SK-N-SH (cell line): Measurements from ENCODE around the gene BTK. TPM values are rescaled to one million over a fixed set of nuclear protein-coding genes. Genes with fewer than 3 reads are reported as not detected.

ENCODE experiments used
- CTCF ChIA-PET: fragments of 300-600, 350-600 bp; formaldehyde crosslinking; extraction: SDS; loops from one replicate; lab custom pipeline; 2021; lab: Yijun Ruan, JAX
- POLR2A ChIA-PET: fragments of 350-600 bp; sonication (Branson Sonifier 250); formaldehyde crosslinking; extraction: SDS; loops from one replicate; lab custom pipeline; 2020; ENCODE audit warnings: antibody characterized with exemption, inconsistent platforms; lab: Yijun Ruan, JAX
- DNase-seq: peaks from one replicate; pipeline ENCODE4 v3.0.0; 2012
- H2AFZ ChIP-seq: fragments of 200-600 bp; sonication (generic); 2 replicates; pipeline ENCODE4 v1.8.1; 2016; ENCODE audit warnings: antibody characterized with exemption, mild to moderate bottlenecking, low read depth
- H3F3A ChIP-seq: fragments of 200-600 bp; sonication (generic); replicated peaks from 2 replicates; pipeline ENCODE3; 2016; ENCODE audit warnings: antibody characterized with exemption, mild to moderate bottlenecking; ENCODE audit not compliant: insufficient read depth
- H3K27ac ChIP-seq, 2 experiments: fragments of 200-500 bp in 1 of 2; fragments of 200-600 bp in 1 of 2; sonication (Bioruptor generic) in 1 of 2; sonication (generic), shearing (Covaris generic) in 1 of 2; 2 replicates each; pipeline versions ENCODE4 v1.5.1 to v1.6.1; 2014 to 2016; ENCODE audit warnings: low read depth in 2 of 2, inconsistent platforms in 1 of 2, low read length in 1 of 2, mild to moderate bottlenecking in 1 of 2, mixed read lengths in 1 of 2
- H3K27me3 ChIP-seq: fragments of 200-600 bp; sonication (generic), shearing (Covaris generic); 2 replicates; pipeline ENCODE4 v1.6.1; 2016; ENCODE audit warnings: mixed run types; ENCODE audit not compliant: insufficient read depth
- H3K36me3 ChIP-seq, 2 experiments: fragments of 200-500 bp in 1 of 2; fragments of 200-600 bp in 1 of 2; sonication (Bioruptor generic) in 1 of 2; sonication (generic) in 1 of 2; replicated peaks in 1 of 2; 2 replicates each; pipeline versions ENCODE3 to v1.5.1; 2014 to 2016; ENCODE audit warnings: low read length in 1 of 2, mild to moderate bottlenecking in 1 of 2; ENCODE audit not compliant: insufficient read depth in 2 of 2, control insufficient read depth in 1 of 2
- H3K4me1 ChIP-seq, 2 experiments: fragments of 200-500 bp in 1 of 2; fragments of 200-600 bp in 1 of 2; sonication (Bioruptor generic) in 1 of 2; sonication (generic), shearing (Covaris generic) in 1 of 2; 2 replicates each; pipeline versions ENCODE4 v1.5.1 to v1.6.1; 2014 to 2016; ENCODE audit warnings: low read depth in 1 of 2, low read length in 1 of 2, mixed run types in 1 of 2; ENCODE audit not compliant: insufficient read depth in 2 of 2, control insufficient read depth in 1 of 2
- H3K4me2 ChIP-seq: fragments of 200-600 bp; sonication (generic), shearing (Covaris generic); 2 replicates; pipeline ENCODE4 v1.6.1; 2017; ENCODE audit warnings: mixed run types
- H3K4me3 ChIP-seq, 2 experiments: fragments of 200-500 bp in 1 of 2; fragments of 200-600 bp in 1 of 2; sonication (Bioruptor generic) in 1 of 2; sonication (generic), shearing (Covaris generic) in 1 of 2; 2 replicates each; pipeline versions ENCODE4 v1.5.1 to v1.8.1; 2014 to 2016; ENCODE audit warnings: low read depth in 2 of 2, inconsistent platforms in 1 of 2, low read length in 1 of 2, mild to moderate bottlenecking in 1 of 2, mixed read lengths in 1 of 2, moderate library complexity in 1 of 2
- H3K79me2 ChIP-seq: fragments of 200-600 bp; sonication (generic); 2 replicates; pipeline ENCODE4 v1.8.1; 2017; ENCODE audit warnings: mild to moderate bottlenecking; ENCODE audit not compliant: insufficient read depth
- H3K9ac ChIP-seq: fragments of 200-600 bp; sonication (generic); 2 replicates; pipeline ENCODE4 v1.6.1; 2017; ENCODE audit warnings: mixed run types
- H3K9me2 ChIP-seq: fragments of 200-600 bp; sonication (generic); 2 replicates; pipeline ENCODE4 v1.6.1; 2017; ENCODE audit warnings: mixed run types
- H3K9me3 ChIP-seq: fragments of 200-600 bp; sonication (generic); 2 replicates; pipeline ENCODE4 v1.6.1; 2017; ENCODE audit warnings: mixed run types, mild to moderate bottlenecking, moderate library complexity
- H4K20me1 ChIP-seq: fragments of 200-600 bp; sonication (generic); 2 replicates; pipeline ENCODE4 v1.6.1; 2017; ENCODE audit warnings: mild to moderate bottlenecking, mixed run types; ENCODE audit not compliant: insufficient read depth
- CHD2 ChIP-seq: fragments of 150-350 bp; IDR thresholded peaks from 2 replicates; pipeline ENCODE4 v1.6.1; 2018; ENCODE audit warnings: low read length; ENCODE audit not compliant: partially characterized antibody
- CTCF ChIP-seq: fragments of 200-600 bp; sonication (generic); IDR thresholded peaks from 2 replicates; pipeline ENCODE4 v1.6.1; 2017; ENCODE audit warnings: antibody characterized with exemption, mild to moderate bottlenecking, moderate library complexity
- EP300 ChIP-seq, 2 experiments: IDR thresholded peaks; 2 replicates each; pipeline versions ENCODE4 v1.4.0 to v1.6.1; 2012; ENCODE audit warnings: borderline replicate concordance in 1 of 2, low read depth in 1 of 2, low read length in 1 of 2
- FOSL2 ChIP-seq: IDR thresholded peaks from 2 replicates; pipeline ENCODE4 v1.4.0; 2012; ENCODE audit warnings: low read depth, mild to moderate bottlenecking, moderate library complexity, borderline replicate concordance
- FOXJ3 ChIP-seq: sonication (generic); formaldehyde crosslinking; IDR thresholded peaks from 2 replicates; pipeline ENCODE4 v1.5.1; 2020; ENCODE audit warnings: mild to moderate bottlenecking, missing genetic modification reagents
- MEF2A ChIP-seq: IDR thresholded peaks from 2 replicates; pipeline ENCODE4 v1.4.0; 2012; ENCODE audit warnings: low read depth, borderline replicate concordance
- MXI1 ChIP-seq: IDR thresholded peaks from 2 replicates; pipeline ENCODE4 v1.6.1; 2012; ENCODE audit warnings: mild to moderate bottlenecking, low read depth, low read length, improper control_type of control experiment
- NRF1 ChIP-seq: IDR thresholded peaks from 2 replicates; pipeline ENCODE4 v1.6.1; 2012; ENCODE audit warnings: low read depth, mild to moderate bottlenecking, low read length
- PBX3 ChIP-seq: IDR thresholded peaks from 2 replicates; pipeline ENCODE4; 2012
- RAD21 ChIP-seq: IDR thresholded peaks from 2 replicates; pipeline ENCODE4 v1.6.1; 2012; ENCODE audit warnings: mild to moderate bottlenecking, low read length
- RFX5 ChIP-seq: IDR thresholded peaks from 2 replicates; pipeline ENCODE4 v1.6.1; 2012; ENCODE audit warnings: mild to moderate bottlenecking, improper control_type of control experiment, low read length
- SMC3 ChIP-seq: IDR thresholded peaks from 2 replicates; pipeline ENCODE4 v1.6.1; 2012; ENCODE audit warnings: low read depth, low read length, improper control_type of control experiment
- TAF1 ChIP-seq: IDR thresholded peaks from 2 replicates; pipeline ENCODE4 v1.6.1; 2012; ENCODE audit warnings: low read depth, mild to moderate bottlenecking, low read length, moderate library complexity, borderline replicate concordance
- USF1 ChIP-seq: IDR thresholded peaks from 2 replicates; pipeline ENCODE4 v1.4.0; 2012; ENCODE audit warnings: low read depth, borderline replicate concordance
- YY1 ChIP-seq: IDR thresholded peaks from 2 replicates; pipeline ENCODE4 v1.4.0; 2012; ENCODE audit warnings: low read depth, mild to moderate bottlenecking
- WGBS: methylation state at CpG from one replicate; pipeline ENCODE4 v1.1.6; 2017; ENCODE audit warnings: low lambda C conversion rate; 5-methylcytosine and 5-hydroxymethylcytosine counted together
- polyA plus RNA-seq, 3 experiments: library from polyadenylated mRNA; depleted of rRNA; stranded (reverse); fragments of >200 nt; gene quantifications; 2 replicates each; pipeline ENCODE4 v1.2.3, GENCODE V29; 2012
- TF ChIP-seq, protein P1 (sequence below): IDR thresholded peaks from 2 replicates; pipeline ENCODE4 v1.6.1; 2012; ENCODE audit warnings: mild to moderate bottlenecking, low read depth, low read length, moderate library complexity
- TF ChIP-seq, protein P2 (sequence below): fragments of 150-350 bp; IDR thresholded peaks from 2 replicates; pipeline ENCODE4 v1.6.1; 2017; ENCODE audit warnings: antibody characterized with exemption, low read length, low read depth, borderline replicate concordance

Gene BTK
- polyA plus RNA-seq, 1 of the 3 experiments (the other 2 are of a cell fraction): not detected

DNA sequence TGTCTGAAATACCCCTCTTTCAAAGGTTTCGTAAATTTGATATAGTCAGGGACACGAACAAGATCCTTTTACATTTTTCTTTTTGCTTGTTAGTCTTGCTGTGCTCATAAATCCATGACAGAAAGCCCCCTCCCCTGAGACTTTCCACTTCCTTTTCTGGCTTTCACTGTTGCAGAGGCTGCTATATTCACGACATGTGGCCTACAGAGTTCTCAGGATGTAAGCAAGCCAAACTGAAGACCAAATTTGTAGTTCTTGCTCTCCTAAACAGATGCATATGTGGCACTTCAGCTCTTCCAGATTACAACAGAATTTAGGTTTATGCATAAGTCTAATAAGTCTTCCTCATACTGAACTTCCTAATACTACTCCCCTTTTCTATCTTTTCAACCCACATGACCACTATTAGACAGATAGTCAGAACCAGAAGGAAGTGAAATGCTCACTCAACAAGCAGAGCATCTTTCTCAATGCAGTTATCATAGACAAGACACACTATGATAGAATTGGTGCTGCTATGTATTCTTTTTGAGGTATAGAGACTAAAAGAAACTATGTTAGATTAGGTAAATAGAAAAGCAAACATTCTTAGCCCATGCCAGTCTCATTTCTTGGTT lies 15.0 kb downstream of the BTK start (continued):
- TF ChIP-seq PBX3 (no peak), RFX5 (no peak), CHD2 (no peak)

DNA sequence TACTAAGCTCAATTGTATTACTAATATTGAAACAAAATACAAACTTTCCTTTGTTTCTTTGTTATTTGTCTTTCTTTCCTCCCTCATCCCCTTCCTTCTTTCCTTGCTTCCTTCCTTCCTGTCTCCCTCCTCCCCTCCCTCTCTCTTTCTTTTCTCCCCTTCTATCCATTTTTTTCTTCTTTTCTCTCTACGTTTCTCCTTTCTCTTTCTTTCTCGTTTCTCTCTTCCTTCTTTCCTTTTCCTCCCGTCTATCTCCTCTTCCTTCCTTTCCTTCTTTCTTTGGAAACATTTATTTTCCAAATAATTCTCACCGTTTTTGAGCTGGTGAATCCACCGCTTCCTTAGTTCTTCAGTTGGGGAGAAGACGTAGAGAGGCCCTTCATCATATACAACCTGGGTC lies 16.3 kb downstream of the BTK start:
- Histone ChIP-seq H3K4me3 (no peak overlapping the region), H3K36me3 (no peaks in the 10 kb centered on the region), H3K79me2 (no peaks in the 10 kb centered on the region), H3K9me3 (no peaks in the 10 kb centered on the region), H3K9ac (no peak overlapping the region), H2AFZ (no peak overlapping the region), H3K27me3 (peaks cover 7% of the 10 kb centered on the region; the same call in 1 of the 2 replicates), H3K9me2 (no peaks in the 10 kb centered on the region), H3K27ac (no peak overlapping the region), H3K4me2 (no peak overlapping the region), H3F3A (no peaks in the 10 kb centered on the region), H4K20me1 (no peaks in the 10 kb centered on the region), H3K4me1 (no peaks in the 10 kb centered on the region)
- ChIA-PET CTCF (interaction anchor here (0.7 kb wide), 1 partner anchor 21 kb away, joined by 3 read pairs; the partner anchor contains the start of gene RPL36A), POLR2A (interaction anchor here (2.3 kb wide), 1 partner anchor 21 kb away, joined by 5 read pairs; the partner anchor contains the start of gene RPL36A)
- no peak for DNase-seq
- 33% methylated on average over 6 of the region's 6 CpGs for WGBS
- no peak for TF ChIP-seq RAD21
- no peak for TF ChIP-seq FOSL2
- no peak for TF ChIP-seq CTCF
- TF ChIP-seq YY1: no peak
- TF ChIP-seq MXI1: no peak
- TF ChIP-seq MEF2A: no peak
- no peak for TF ChIP-seq EP300 (IDR thresholded peaks at IDR 0.05; ENCODE audit: borderline replicate concordance in 1 of 2, low read depth in 1 of 2, low read length in 1 of 2)
- TF ChIP-seq TAF1: no peak
- TF ChIP-seq SMC3: no peak
- no peak for TF ChIP-seq USF1
- no peak for TF ChIP-seq NRF1
- no peak for TF ChIP-seq PBX3
- TF ChIP-seq, protein P1, sequence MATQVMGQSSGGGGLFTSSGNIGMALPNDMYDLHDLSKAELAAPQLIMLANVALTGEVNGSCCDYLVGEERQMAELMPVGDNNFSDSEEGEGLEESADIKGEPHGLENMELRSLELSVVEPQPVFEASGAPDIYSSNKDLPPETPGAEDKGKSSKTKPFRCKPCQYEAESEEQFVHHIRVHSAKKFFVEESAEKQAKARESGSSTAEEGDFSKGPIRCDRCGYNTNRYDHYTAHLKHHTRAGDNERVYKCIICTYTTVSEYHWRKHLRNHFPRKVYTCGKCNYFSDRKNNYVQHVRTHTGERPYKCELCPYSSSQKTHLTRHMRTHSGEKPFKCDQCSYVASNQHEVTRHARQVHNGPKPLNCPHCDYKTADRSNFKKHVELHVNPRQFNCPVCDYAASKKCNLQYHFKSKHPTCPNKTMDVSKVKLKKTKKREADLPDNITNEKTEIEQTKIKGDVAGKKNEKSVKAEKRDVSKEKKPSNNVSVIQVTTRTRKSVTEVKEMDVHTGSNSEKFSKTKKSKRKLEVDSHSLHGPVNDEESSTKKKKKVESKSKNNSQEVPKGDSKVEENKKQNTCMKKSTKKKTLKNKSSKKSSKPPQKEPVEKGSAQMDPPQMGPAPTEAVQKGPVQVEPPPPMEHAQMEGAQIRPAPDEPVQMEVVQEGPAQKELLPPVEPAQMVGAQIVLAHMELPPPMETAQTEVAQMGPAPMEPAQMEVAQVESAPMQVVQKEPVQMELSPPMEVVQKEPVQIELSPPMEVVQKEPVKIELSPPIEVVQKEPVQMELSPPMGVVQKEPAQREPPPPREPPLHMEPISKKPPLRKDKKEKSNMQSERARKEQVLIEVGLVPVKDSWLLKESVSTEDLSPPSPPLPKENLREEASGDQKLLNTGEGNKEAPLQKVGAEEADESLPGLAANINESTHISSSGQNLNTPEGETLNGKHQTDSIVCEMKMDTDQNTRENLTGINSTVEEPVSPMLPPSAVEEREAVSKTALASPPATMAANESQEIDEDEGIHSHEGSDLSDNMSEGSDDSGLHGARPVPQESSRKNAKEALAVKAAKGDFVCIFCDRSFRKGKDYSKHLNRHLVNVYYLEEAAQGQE: no peak
- no peak for TF ChIP-seq FOXJ3 (CRISPR knock-in tag)
- TF ChIP-seq RFX5: no peak
- TF ChIP-seq, protein P2, sequence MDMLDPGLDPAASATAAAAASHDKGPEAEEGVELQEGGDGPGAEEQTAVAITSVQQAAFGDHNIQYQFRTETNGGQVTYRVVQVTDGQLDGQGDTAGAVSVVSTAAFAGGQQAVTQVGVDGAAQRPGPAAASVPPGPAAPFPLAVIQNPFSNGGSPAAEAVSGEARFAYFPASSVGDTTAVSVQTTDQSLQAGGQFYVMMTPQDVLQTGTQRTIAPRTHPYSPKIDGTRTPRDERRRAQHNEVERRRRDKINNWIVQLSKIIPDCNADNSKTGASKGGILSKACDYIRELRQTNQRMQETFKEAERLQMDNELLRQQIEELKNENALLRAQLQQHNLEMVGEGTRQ: no peak
